Measurements from ENCODE around the gene CLK1. TPM values are rescaled to one million over a fixed set of nuclear protein-coding genes. Genes with fewer than 3 reads are reported as not detected.

The CLK1 gene
- total and polyA plus RNA-seq, 2 of the 13 experiments (the other 11 are each of a cell fraction or from before 2014, with no cell fraction given) = 66.6 to 101 TPM

DNA sequence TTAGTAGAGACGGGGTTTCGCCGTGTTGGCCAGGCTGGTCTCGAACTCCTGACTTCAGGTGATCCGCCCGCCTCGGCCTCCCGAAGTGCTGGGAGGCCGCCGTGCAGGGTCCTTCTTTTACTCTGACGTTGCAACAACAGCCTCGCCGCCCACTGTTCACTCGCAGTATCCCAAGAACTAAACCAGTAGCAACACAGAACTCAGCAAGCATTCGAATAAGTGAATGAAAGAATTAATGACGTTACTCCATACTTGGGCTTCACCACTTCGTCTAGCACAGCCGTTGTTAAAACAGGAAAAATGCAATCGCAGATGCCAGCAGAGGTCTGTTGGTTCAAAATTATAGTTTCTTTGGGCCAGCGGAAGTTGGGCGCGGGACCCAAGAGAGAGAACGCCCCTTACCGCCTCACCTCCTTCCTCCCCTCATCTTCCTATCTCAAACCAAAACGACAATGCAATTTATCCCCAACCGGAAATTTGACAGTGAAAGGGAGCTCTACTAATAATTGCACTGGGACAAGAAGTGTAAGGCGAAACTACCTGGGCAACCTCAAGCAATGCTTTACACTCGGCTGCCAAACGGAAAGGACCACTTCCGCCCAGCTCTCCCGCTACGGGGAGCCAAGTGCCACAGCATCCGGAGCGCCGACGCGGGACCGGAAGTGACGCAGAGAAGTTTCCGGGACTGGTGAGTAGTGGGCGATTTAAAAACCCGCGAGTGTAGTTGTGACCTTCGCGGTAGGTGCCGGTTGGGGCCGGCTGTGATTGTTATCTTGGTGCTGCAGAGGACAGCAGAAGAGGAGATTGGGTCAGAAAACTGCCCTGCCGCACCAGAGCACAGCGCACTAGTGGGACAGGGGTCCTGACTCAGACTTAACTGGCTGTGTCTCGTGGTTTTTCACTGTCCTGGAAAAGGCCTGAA, 24.5 kb upstream of the CLK1 start, which contains the start of the genes NIF3L1 and PPIL3 (continued):
- TF ChIP-seq KDM2A (CRISPR knock-in tag; IDR thresholded peaks at IDR 0.05; ENCODE audit: borderline replicate concordance, low read depth) = peak; percentile 94
- TF ChIP-seq, protein P1, sequence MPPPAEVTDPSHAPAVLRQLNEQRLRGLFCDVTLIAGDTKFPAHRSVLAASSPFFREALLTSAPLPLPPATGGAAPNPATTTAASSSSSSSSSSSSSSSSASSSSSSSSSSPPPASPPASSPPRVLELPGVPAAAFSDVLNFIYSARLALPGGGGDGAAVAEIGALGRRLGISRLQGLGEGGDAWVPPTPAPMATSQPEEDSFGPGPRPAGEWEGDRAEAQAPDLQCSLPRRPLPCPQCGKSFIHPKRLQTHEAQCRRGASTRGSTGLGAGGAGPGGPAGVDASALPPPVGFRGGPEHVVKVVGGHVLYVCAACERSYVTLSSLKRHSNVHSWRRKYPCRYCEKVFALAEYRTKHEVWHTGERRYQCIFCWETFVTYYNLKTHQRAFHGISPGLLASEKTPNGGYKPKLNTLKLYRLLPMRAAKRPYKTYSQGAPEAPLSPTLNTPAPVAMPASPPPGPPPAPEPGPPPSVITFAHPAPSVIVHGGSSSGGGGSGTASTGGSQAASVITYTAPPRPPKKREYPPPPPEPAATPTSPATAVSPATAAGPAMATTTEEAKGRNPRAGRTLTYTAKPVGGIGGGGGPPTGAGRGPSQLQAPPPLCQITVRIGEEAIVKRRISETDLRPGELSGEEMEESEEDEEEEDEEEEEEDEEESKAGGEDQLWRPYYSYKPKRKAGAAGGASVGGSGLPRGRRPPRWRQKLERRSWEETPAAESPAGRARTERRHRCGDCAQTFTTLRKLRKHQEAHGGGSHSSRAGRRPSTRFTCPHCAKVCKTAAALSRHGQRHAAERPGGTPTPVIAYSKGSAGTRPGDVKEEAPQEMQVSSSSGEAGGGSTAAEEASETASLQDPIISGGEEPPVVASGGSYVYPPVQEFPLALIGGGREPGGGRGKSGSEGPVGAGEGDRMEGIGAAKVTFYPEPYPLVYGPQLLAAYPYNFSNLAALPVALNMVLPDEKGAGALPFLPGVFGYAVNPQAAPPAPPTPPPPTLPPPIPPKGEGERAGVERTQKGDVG (CRISPR knock-in tag; IDR thresholded peaks at IDR 0.05; ENCODE audit: borderline replicate concordance) = peak; percentile 53; the same call in 1 of the 2 replicates
- TF ChIP-seq RXRB (CRISPR knock-in tag; IDR thresholded peaks at IDR 0.05; ENCODE audit: borderline replicate concordance) = peak; percentile 80
- TF ChIP-seq, protein P2, sequence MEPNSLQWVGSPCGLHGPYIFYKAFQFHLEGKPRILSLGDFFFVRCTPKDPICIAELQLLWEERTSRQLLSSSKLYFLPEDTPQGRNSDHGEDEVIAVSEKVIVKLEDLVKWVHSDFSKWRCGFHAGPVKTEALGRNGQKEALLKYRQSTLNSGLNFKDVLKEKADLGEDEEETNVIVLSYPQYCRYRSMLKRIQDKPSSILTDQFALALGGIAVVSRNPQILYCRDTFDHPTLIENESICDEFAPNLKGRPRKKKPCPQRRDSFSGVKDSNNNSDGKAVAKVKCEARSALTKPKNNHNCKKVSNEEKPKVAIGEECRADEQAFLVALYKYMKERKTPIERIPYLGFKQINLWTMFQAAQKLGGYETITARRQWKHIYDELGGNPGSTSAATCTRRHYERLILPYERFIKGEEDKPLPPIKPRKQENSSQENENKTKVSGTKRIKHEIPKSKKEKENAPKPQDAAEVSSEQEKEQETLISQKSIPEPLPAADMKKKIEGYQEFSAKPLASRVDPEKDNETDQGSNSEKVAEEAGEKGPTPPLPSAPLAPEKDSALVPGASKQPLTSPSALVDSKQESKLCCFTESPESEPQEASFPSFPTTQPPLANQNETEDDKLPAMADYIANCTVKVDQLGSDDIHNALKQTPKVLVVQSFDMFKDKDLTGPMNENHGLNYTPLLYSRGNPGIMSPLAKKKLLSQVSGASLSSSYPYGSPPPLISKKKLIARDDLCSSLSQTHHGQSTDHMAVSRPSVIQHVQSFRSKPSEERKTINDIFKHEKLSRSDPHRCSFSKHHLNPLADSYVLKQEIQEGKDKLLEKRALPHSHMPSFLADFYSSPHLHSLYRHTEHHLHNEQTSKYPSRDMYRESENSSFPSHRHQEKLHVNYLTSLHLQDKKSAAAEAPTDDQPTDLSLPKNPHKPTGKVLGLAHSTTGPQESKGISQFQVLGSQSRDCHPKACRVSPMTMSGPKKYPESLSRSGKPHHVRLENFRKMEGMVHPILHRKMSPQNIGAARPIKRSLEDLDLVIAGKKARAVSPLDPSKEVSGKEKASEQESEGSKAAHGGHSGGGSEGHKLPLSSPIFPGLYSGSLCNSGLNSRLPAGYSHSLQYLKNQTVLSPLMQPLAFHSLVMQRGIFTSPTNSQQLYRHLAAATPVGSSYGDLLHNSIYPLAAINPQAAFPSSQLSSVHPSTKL (CRISPR knock-in tag; IDR thresholded peaks at IDR 0.05) = peak; percentile 58
- TF ChIP-seq BRCA1 (CRISPR knock-in tag; IDR thresholded peaks at IDR 0.05) = peak; percentile 91; the same call in 1 of the 2 replicates
- no peak for TF ChIP-seq HOXA7 (CRISPR knock-in tag; IDR thresholded peaks at IDR 0.05)
- TF ChIP-seq SMC3 (IDR thresholded peaks at IDR 0.05; ENCODE audit: low read length) = no peak
- TF ChIP-seq, protein P3, sequence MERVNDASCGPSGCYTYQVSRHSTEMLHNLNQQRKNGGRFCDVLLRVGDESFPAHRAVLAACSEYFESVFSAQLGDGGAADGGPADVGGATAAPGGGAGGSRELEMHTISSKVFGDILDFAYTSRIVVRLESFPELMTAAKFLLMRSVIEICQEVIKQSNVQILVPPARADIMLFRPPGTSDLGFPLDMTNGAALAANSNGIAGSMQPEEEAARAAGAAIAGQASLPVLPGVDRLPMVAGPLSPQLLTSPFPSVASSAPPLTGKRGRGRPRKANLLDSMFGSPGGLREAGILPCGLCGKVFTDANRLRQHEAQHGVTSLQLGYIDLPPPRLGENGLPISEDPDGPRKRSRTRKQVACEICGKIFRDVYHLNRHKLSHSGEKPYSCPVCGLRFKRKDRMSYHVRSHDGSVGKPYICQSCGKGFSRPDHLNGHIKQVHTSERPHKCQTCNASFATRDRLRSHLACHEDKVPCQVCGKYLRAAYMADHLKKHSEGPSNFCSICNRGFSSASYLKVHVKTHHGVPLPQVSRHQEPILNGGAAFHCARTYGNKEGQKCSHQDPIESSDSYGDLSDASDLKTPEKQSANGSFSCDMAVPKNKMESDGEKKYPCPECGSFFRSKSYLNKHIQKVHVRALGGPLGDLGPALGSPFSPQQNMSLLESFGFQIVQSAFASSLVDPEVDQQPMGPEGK (CRISPR knock-in tag; IDR thresholded peaks at IDR 0.05) = peak; percentile 31
- no peak for TF ChIP-seq ZNF225 (CRISPR knock-in tag; IDR thresholded peaks at IDR 0.05)
- TF ChIP-seq ZBTB20 (CRISPR knock-in tag; IDR thresholded peaks at IDR 0.05; ENCODE audit: borderline replicate concordance, low read depth) = no peak
- TF ChIP-seq MYNN (CRISPR knock-in tag; IDR thresholded peaks at IDR 0.05; ENCODE audit: low read depth) = peak; percentile 23; the same call in 1 of the 2 replicates
- TF ChIP-seq ZNF781 (CRISPR knock-in tag; IDR thresholded peaks at IDR 0.05; ENCODE audit: borderline replicate concordance, not compliant biosample characterization) = peak; percentile 76
- TF ChIP-seq ZNF749 (CRISPR knock-in tag; IDR thresholded peaks at IDR 0.05; ENCODE audit: borderline replicate concordance) = peak; percentile 86; the same call in 1 of the 2 replicates
- TF ChIP-seq SOX6 (IDR thresholded peaks at IDR 0.05) = no peak
- peak; percentile 76 for TF ChIP-seq SOX6 (CRISPR knock-in tag; IDR thresholded peaks at IDR 0.05)
- TF ChIP-seq HDAC1 (CRISPR knock-in tag; IDR thresholded peaks at IDR 0.05) = peak; percentile 98
- TF ChIP-seq ZNF33B (CRISPR knock-in tag; IDR thresholded peaks at IDR 0.05) = 0 out of 2 replicates have a peak, but pooled peaks have one; percentile 57
